Cardiac fibroblast (primary cell): ENCODE data around the gene CCDC127.

Source experiments
- DNase-seq, 2 donors: peaks; one replicate each; pipeline versions ENCODE4 v3.0.0 to v3.0.0-alpha.2; 2010; ENCODE audit warnings: low read depth in 2 of 2
- H3K4me3 ChIP-seq, 2 donors: replicated peaks in 1 of 2; 1 replicate in 1 of 2; 2 replicates in 1 of 2; pipeline ENCODE4 v1.5.1; 2011; ENCODE audit warnings: low read depth in 2 of 2, low read length in 2 of 2, mild to moderate bottlenecking in 2 of 2, moderate library complexity in 1 of 2
- TF ChIP-seq, protein P1 (sequence below): IDR thresholded peaks from one replicate; pipeline ENCODE4 v1.5.1; 2011; ENCODE audit warnings: low read depth, mild to moderate bottlenecking, low read length, inconsistent platforms

The CCDC127 gene

DNA sequence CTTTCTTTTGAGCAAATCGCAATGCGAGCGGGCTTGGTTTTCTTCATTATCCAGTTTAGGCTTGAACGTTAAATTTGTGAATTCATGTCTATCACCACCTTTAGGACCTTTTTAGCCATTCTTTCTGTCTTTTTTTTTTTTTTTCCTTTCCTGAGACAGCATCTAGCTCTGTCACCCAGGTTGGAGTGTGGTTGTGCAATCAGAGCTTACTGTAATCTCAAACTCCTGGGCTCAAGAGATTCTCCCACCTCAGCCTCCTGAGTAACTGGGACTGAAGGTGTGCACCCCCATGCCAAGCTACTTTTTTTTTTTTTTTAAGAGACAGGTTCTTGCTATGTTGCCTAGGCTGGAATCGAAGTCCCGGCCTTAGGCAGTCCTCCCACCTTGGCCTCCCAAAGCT, 65.9 kb downstream of the CCDC127 start:
- TF ChIP-seq, protein P1, sequence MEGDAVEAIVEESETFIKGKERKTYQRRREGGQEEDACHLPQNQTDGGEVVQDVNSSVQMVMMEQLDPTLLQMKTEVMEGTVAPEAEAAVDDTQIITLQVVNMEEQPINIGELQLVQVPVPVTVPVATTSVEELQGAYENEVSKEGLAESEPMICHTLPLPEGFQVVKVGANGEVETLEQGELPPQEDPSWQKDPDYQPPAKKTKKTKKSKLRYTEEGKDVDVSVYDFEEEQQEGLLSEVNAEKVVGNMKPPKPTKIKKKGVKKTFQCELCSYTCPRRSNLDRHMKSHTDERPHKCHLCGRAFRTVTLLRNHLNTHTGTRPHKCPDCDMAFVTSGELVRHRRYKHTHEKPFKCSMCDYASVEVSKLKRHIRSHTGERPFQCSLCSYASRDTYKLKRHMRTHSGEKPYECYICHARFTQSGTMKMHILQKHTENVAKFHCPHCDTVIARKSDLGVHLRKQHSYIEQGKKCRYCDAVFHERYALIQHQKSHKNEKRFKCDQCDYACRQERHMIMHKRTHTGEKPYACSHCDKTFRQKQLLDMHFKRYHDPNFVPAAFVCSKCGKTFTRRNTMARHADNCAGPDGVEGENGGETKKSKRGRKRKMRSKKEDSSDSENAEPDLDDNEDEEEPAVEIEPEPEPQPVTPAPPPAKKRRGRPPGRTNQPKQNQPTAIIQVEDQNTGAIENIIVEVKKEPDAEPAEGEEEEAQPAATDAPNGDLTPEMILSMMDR: no peak
- H3K4me3 ChIP-seq: no peak overlapping the region
- DNase-seq: no peak

DNA sequence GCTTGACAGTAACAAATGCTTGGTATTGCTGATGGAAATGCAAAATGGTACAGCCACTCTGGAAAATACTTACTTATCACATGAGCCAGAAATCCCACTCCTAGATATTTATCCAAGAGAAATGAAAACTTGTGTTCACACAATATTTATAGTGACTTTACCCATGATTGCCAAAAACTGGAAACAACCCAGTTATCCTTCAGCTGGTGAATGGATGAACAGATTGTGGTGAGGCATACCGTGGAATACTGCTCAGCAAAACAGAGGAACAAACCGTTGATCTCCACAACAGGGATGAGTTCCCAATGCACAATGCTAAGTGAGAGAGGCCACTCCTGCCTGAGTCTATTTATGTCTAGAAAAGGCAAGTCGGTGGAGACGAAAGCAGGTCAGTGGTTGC, 67.2 kb downstream of the CCDC127 start:
- DNase-seq: no peak
- TF ChIP-seq, protein P1: no peak
- no peak overlapping the region for H3K4me3 ChIP-seq

DNA sequence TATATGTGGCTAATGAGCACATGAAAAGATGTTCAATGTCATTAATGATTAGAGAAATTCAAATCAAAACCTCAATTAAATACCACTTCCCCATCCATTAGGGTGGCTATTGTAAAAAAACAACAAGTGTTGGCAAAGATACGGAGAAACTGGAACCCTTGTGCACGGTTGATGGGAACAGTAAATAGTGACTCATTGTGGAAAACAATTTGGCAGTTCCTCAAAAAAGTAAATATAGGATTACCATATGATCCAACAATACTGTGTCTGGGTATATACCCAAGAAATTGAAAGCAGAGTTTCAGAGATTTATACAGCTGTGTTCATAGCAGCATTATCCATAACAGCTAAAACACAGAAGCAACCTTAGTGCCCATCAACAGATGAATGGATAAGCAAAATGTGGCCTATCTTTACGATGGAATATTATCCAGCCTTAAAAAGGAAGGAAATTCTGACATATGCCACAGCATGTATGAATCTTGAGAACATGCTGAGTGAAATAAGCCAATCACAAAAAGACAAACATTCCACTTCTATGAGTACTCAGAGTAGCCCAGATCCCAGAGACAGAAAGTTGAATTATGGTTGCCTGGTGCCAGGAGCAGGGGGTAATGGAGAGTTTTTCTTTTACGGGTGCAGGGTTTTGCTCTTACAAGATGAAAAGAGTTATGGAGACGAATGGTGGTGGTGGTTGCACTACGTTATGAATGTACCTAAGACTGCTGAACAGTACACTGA, 68.0 kb downstream of the CCDC127 start:
- peak; percentile 19 to 62 for DNase-seq

DNA sequence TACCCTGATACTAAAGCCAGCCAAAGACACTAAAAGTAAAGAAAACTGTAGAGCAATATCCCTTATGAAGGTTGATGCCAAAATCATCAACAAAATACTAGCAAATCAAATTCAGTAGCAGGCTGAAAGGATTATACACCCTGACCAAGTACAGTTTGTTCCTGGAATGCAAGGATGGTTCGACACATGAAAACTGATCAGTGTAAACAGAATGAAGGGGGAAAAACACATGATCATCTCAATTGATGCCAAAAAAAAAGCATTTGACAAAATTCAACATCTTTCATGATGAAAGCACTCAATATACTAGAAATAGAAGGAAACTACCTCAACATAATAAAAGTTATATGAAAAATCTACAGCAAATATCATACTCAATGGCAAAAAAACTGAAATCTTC, 70.2 kb downstream of the CCDC127 start:
- DNase-seq: peak in 1 of 2 donors; percentile 15
- TF ChIP-seq, protein P1: no peak
- no peak overlapping the region for H3K4me3 ChIP-seq

More for the DNA sequence above, 68.0 kb downstream of the CCDC127 start:
- TF ChIP-seq, protein P1: no peak
- H3K4me3 ChIP-seq: no peak overlapping the region
